HEK293 (cell line): ENCODE measurements around the gene NOS1AP.

Source experiments
- ZNF354C ChIP-seq: fragments of 450-650 bp; formaldehyde crosslinking; IDR thresholded peaks from 2 replicates; pipeline ENCODE4 v1.5.1; 2016; ENCODE audit warnings: missing biosample characterization, missing genetic modification characterization, low read depth, borderline replicate concordance
- ZNF48 ChIP-seq: fragments of 450-650 bp; formaldehyde crosslinking; IDR thresholded peaks from 2 replicates; pipeline ENCODE4 v1.5.1; 2016; ENCODE audit warnings: missing biosample characterization, missing genetic modification characterization
- ZNF664 ChIP-seq: fragments of 450-650 bp; formaldehyde crosslinking; IDR thresholded peaks from 2 replicates; pipeline ENCODE4 v1.5.1; 2016; ENCODE audit warnings: missing biosample characterization, missing genetic modification characterization
- TF ChIP-seq, protein P1 (sequence below): fragments of 450-650 bp; formaldehyde crosslinking; IDR thresholded peaks from 2 replicates; pipeline ENCODE4 v1.5.1; 2016; ENCODE audit warnings: missing biosample characterization, missing genetic modification characterization
- TF ChIP-seq, protein P2 (sequence below): fragments of 450-650 bp; formaldehyde crosslinking; IDR thresholded peaks from 2 replicates; pipeline ENCODE4 v1.5.1; 2016; ENCODE audit warnings: missing biosample characterization, missing genetic modification characterization, borderline replicate concordance

DNA sequence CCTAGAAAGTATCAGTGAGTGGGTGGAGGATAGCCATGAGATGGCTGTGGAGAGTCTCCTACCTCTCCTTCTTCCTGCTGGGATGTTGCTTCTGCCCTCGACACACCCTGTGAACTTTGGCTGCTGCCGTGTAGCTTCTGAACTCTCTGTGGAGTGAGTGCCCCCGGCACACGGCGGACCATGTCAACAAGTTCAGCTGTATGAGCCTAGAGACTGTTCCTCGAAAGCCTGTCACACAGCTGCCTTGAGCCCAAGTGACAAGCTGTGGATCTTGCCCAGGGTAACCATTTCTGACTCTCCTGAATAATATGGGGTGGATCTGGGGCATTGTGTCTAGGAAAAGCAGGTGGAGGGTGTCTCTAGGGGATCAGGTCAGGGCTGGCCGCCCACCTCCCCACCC is 143.2 kb downstream of the NOS1AP start:
- TF ChIP-seq, protein P1, sequence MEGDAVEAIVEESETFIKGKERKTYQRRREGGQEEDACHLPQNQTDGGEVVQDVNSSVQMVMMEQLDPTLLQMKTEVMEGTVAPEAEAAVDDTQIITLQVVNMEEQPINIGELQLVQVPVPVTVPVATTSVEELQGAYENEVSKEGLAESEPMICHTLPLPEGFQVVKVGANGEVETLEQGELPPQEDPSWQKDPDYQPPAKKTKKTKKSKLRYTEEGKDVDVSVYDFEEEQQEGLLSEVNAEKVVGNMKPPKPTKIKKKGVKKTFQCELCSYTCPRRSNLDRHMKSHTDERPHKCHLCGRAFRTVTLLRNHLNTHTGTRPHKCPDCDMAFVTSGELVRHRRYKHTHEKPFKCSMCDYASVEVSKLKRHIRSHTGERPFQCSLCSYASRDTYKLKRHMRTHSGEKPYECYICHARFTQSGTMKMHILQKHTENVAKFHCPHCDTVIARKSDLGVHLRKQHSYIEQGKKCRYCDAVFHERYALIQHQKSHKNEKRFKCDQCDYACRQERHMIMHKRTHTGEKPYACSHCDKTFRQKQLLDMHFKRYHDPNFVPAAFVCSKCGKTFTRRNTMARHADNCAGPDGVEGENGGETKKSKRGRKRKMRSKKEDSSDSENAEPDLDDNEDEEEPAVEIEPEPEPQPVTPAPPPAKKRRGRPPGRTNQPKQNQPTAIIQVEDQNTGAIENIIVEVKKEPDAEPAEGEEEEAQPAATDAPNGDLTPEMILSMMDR (tag by site-specific recombination), result no peak
- no peak for TF ChIP-seq ZNF48 (tag by site-specific recombination)
- TF ChIP-seq, protein P2, sequence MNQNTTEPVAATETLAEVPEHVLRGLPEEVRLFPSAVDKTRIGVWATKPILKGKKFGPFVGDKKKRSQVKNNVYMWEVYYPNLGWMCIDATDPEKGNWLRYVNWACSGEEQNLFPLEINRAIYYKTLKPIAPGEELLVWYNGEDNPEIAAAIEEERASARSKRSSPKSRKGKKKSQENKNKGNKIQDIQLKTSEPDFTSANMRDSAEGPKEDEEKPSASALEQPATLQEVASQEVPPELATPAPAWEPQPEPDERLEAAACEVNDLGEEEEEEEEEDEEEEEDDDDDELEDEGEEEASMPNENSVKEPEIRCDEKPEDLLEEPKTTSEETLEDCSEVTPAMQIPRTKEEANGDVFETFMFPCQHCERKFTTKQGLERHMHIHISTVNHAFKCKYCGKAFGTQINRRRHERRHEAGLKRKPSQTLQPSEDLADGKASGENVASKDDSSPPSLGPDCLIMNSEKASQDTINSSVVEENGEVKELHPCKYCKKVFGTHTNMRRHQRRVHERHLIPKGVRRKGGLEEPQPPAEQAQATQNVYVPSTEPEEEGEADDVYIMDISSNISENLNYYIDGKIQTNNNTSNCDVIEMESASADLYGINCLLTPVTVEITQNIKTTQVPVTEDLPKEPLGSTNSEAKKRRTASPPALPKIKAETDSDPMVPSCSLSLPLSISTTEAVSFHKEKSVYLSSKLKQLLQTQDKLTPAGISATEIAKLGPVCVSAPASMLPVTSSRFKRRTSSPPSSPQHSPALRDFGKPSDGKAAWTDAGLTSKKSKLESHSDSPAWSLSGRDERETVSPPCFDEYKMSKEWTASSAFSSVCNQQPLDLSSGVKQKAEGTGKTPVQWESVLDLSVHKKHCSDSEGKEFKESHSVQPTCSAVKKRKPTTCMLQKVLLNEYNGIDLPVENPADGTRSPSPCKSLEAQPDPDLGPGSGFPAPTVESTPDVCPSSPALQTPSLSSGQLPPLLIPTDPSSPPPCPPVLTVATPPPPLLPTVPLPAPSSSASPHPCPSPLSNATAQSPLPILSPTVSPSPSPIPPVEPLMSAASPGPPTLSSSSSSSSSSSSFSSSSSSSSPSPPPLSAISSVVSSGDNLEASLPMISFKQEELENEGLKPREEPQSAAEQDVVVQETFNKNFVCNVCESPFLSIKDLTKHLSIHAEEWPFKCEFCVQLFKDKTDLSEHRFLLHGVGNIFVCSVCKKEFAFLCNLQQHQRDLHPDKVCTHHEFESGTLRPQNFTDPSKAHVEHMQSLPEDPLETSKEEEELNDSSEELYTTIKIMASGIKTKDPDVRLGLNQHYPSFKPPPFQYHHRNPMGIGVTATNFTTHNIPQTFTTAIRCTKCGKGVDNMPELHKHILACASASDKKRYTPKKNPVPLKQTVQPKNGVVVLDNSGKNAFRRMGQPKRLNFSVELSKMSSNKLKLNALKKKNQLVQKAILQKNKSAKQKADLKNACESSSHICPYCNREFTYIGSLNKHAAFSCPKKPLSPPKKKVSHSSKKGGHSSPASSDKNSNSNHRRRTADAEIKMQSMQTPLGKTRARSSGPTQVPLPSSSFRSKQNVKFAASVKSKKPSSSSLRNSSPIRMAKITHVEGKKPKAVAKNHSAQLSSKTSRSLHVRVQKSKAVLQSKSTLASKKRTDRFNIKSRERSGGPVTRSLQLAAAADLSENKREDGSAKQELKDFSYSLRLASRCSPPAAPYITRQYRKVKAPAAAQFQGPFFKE (tag by site-specific recombination), result no peak
- TF ChIP-seq ZNF664 (tag by site-specific recombination), result no peak
- TF ChIP-seq ZNF354C (tag by site-specific recombination), result no peak
